ENCODE measurements around the gene RPTOR. TPM values are rescaled to one million over a fixed set of nuclear protein-coding genes. Genes with fewer than 3 reads are reported as not detected.

Gene RPTOR
- total and polyA plus RNA-seq, 2 donors (not counting 3 experiments of a cell fraction or from before 2014, with no cell fraction given) = 10.7 to 41.8 TPM

DNA sequence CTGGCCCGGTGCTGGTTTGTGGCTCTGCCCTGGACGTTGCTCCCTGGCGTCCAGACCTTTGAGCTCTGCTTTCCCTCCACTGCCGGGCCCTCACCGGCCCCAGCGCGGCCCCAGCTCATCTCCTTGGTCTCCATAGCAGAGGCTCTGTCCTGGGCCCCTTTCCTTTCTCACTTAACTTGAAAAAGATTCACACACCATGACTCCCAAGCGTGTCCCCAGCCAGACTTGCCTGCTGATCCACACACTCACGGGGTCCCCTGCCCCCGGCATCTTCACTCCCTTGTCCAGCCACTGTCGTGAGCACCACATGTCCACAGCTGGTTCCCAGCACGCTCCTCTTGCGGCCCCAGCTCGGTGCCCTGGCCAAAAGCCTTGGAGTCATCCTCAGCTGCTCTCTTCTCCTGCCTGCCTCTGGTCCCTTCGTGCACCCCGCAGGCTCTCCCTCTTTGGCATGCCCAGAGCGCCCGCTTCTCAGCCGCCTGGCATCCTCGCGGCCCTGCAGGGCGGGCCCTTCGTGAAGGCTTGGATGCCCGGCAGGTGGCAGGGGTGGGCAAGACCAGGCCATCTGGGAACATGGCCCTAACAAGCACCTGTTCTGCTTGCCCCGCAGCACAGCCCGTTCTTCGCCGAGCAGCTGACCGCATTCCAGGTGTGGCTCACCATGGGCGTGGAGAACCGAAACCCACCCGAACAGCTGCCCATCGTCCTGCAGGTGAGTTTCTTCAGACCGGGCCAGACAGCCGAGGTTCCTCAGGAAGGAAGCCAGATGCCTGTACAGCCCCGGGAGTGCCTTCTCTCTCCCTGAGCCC is 301.4 kb downstream of the RPTOR start:
- Histone ChIP-seq H3K9ac (replicated peaks; ENCODE audit: extremely low read depth, insufficient read depth, low read length) (no peak overlapping the region), H3K4me2 (ENCODE audit: insufficient read depth, low read length) (no peak overlapping the region), H3K36me3 (ENCODE audit: control insufficient read depth in 2 of 2, extremely low read depth in 1 of 2, insufficient read depth in 2 of 2, low read length in 2 of 2) (no peaks in the 10 kb centered on the region), H4K20me1 (replicated peaks; ENCODE audit: control insufficient read depth, extremely low read depth, insufficient read depth, low read length) (no peaks in the 10 kb centered on the region), H2AFZ (ENCODE audit: low read depth, low read length) (no peak overlapping the region), H3K4me1 (ENCODE audit: control insufficient read depth, extremely low read depth, insufficient read depth, low read length) (peaks cover 1% of the 10 kb centered on the region), H3K4me3 (replicated peaks in 1 of 3; ENCODE audit: insufficient read depth in 1 of 3, low read depth in 1 of 3, low read length in 3 of 3) (no peak overlapping the region), H3K79me2 (ENCODE audit: control insufficient read depth, insufficient read depth, low read length) (no peaks in the 10 kb centered on the region), H3K9me1 (replicated peaks; ENCODE audit: control insufficient read depth, extremely low read depth, insufficient read depth, low read length) (no peaks in the 10 kb centered on the region), H3K9me3 (replicated peaks; ENCODE audit: control insufficient read depth, insufficient read depth, low read length) (no peaks in the 10 kb centered on the region), H3K27ac (ENCODE audit: insufficient read depth, low read depth, low read length) (no peak overlapping the region), H3K27me3 (ENCODE audit: control insufficient read depth in 2 of 2, insufficient read depth in 2 of 2, low read length in 2 of 2) (no peaks in the 10 kb centered on the region)
- DNase-seq (ENCODE audit: low read depth, low spot score) = no peak
- dilution Hi-C loops (cut with MboI; ENCODE audit: extremely low pct_ligation_motif_present, low sequenced_read_pairs) (no loop called here), intact Hi-C loops (cut with micrococcal nuclease) (no loop called here)
- FAIRE-seq = no peak
- TF ChIP-seq FOS (IDR thresholded peaks at IDR 0.05; ENCODE audit: borderline replicate concordance, insufficient read depth, low read length) = no peak
- no peak for TF ChIP-seq EZH2 (IDR thresholded peaks at IDR 0.05; ENCODE audit: borderline replicate concordance, low read depth, low read length, severe bottlenecking)
- TF ChIP-seq, protein P1, sequence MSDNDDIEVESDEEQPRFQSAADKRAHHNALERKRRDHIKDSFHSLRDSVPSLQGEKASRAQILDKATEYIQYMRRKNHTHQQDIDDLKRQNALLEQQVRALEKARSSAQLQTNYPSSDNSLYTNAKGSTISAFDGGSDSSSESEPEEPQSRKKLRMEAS (IDR thresholded peaks at IDR 0.05; ENCODE audit: insufficient read depth, insufficient read length) = no peak
- TF ChIP-seq GATA2 (IDR thresholded peaks at IDR 0.05; ENCODE audit: insufficient read depth, insufficient read length, low read depth, low read length) = no peak
- TF ChIP-seq MYC (IDR thresholded peaks at IDR 0.05; ENCODE audit: low read depth, low read length) = no peak
- TF ChIP-seq JUN (IDR thresholded peaks at IDR 0.05; ENCODE audit: borderline replicate concordance, insufficient read depth, insufficient read length, low read depth) = no peak
- TF ChIP-seq, protein P2, sequence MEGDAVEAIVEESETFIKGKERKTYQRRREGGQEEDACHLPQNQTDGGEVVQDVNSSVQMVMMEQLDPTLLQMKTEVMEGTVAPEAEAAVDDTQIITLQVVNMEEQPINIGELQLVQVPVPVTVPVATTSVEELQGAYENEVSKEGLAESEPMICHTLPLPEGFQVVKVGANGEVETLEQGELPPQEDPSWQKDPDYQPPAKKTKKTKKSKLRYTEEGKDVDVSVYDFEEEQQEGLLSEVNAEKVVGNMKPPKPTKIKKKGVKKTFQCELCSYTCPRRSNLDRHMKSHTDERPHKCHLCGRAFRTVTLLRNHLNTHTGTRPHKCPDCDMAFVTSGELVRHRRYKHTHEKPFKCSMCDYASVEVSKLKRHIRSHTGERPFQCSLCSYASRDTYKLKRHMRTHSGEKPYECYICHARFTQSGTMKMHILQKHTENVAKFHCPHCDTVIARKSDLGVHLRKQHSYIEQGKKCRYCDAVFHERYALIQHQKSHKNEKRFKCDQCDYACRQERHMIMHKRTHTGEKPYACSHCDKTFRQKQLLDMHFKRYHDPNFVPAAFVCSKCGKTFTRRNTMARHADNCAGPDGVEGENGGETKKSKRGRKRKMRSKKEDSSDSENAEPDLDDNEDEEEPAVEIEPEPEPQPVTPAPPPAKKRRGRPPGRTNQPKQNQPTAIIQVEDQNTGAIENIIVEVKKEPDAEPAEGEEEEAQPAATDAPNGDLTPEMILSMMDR (IDR thresholded peaks at IDR 0.05; ENCODE audit: extremely low read depth in 1 of 2, insufficient read depth in 1 of 2, low read depth in 1 of 2, low read length in 2 of 2) = no peak
- no peak for TF ChIP-seq POLR2A (IDR thresholded peaks at IDR 0.05; ENCODE audit: low read depth, low read length)
- CTCF ChIA-PET = interaction anchor here (2.1 kb wide), 1 partner anchor 11 kb away, joined by 6 read pairs; no protein-coding TSS in a partner anchor
- no TSS peak for BruUV-seq (replicated peaks)
- POLR2A ChIA-PET = no interaction called here

All from endothelial cell of umbilical vein (primary cell).